ENCODE results near the gene TXNRD1.

- TF ChIP-seq CTCF (IDR thresholded peaks at IDR 0.05; ENCODE audit: low read depth, low read length, poor library complexity, severe bottlenecking) (no peak), EZH2phosphoT487 (IDR thresholded peaks at IDR 0.05; ENCODE audit: borderline replicate concordance, low read length) (no peak)
Measured at GRCh38 chr12:104319028-104319427, 103.4 kb downstream of the TXNRD1 start.

Data from DOHH2 (cell line).